ENCODE data around the gene ALDH1A3.

- no peak for TF ChIP-seq POLR2A (IDR thresholded peaks at IDR 0.05)
- TF ChIP-seq CTCF (IDR thresholded peaks at IDR 0.05), result no peak
Measured at GRCh38 chr15:100941536-100941935, 61.9 kb downstream of the ALDH1A3 start.

All from prostate gland (tissue), 2 donors.